Neural crest cell (in vitro differentiated cells): ENCODE data around the gene SVEP1. TPM values are rescaled to one million over a fixed set of nuclear protein-coding genes. Genes with fewer than 3 reads are reported as not detected.

Experiments
- DNase-seq: peaks from one replicate; pipeline ENCODE4 v3.0.0; 2021; ENCODE audit warnings: low read depth, mixed read lengths, low spot score
- H3K27ac Mint-ChIP-seq: one replicate; pipeline ENCODE4 v1.8.0; 2021; ENCODE audit warnings: mild to moderate bottlenecking, mixed read lengths; ENCODE audit not compliant: unreplicated experiment
- H3K27me3 Mint-ChIP-seq: 2 replicates; pipeline ENCODE4 v1.8.0; 2021; ENCODE audit warnings: low read depth, mild to moderate bottlenecking, mixed read lengths
- H3K36me3 Mint-ChIP-seq: 2 replicates; pipeline ENCODE4 v1.8.0; 2021; ENCODE audit warnings: low read depth, mild to moderate bottlenecking, mixed read lengths
- H3K4me1 Mint-ChIP-seq: 2 replicates; pipeline ENCODE4 v1.8.0; 2021; ENCODE audit warnings: mixed read lengths
- H3K4me3 Mint-ChIP-seq: one replicate; pipeline ENCODE4 v1.8.0; 2021; ENCODE audit warnings: mild to moderate bottlenecking, mixed read lengths
- H3K9me3 Mint-ChIP-seq: 2 replicates; pipeline ENCODE4 v1.8.0; 2021; ENCODE audit warnings: mixed read lengths
- total RNA-seq: library from RNA; stranded (reverse); gene quantifications from 2 replicates; pipeline ENCODE4 v1.2.1, GENCODE V29; 2021
- TF ChIP-seq, protein P1 (sequence below): fragments of 200-600 bp; sonication (generic); conservative IDR thresholded peaks from 2 replicates; pipeline ENCODE4 v1.5.0; 2021; ENCODE audit warnings: antibody characterized with exemption, mild to moderate bottlenecking

SVEP1 gene
- total RNA-seq, 1 donor from 2014 or later = 1.3 TPM

DNA sequence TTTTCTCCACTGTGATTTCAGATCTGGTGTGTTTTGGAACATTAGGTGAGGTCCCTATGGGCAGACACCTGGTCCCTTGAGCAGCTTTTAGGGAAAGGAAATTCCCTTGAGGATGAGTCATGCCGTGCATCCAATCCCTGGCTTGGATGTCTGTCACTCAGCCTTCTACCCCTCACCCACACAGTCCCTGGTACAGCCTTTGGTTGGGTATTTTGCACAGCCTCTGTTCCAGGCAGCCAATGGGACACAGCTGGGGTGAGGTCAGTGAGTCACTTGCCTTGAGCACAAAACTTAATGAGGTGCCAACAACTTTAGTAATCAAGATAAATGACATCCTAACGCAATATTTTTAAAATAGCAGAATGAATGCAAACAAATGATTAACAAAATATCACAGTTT, 22.7 kb upstream of the SVEP1 start:
- H3K36me3 Mint-ChIP-seq = peaks cover 8% of the 10 kb centered on the region
- DNase-seq = no peak
- peak overlapping the region; percentile 13 for H3K27ac Mint-ChIP-seq
- TF ChIP-seq, protein P1, sequence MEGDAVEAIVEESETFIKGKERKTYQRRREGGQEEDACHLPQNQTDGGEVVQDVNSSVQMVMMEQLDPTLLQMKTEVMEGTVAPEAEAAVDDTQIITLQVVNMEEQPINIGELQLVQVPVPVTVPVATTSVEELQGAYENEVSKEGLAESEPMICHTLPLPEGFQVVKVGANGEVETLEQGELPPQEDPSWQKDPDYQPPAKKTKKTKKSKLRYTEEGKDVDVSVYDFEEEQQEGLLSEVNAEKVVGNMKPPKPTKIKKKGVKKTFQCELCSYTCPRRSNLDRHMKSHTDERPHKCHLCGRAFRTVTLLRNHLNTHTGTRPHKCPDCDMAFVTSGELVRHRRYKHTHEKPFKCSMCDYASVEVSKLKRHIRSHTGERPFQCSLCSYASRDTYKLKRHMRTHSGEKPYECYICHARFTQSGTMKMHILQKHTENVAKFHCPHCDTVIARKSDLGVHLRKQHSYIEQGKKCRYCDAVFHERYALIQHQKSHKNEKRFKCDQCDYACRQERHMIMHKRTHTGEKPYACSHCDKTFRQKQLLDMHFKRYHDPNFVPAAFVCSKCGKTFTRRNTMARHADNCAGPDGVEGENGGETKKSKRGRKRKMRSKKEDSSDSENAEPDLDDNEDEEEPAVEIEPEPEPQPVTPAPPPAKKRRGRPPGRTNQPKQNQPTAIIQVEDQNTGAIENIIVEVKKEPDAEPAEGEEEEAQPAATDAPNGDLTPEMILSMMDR = no peak
- H3K27me3 Mint-ChIP-seq = no peaks in the 10 kb centered on the region
- peaks cover 8% of the 10 kb centered on the region for H3K9me3 Mint-ChIP-seq
- H3K4me3 Mint-ChIP-seq = no peak overlapping the region
- H3K4me1 Mint-ChIP-seq = peaks cover 4% of the 10 kb centered on the region

DNA sequence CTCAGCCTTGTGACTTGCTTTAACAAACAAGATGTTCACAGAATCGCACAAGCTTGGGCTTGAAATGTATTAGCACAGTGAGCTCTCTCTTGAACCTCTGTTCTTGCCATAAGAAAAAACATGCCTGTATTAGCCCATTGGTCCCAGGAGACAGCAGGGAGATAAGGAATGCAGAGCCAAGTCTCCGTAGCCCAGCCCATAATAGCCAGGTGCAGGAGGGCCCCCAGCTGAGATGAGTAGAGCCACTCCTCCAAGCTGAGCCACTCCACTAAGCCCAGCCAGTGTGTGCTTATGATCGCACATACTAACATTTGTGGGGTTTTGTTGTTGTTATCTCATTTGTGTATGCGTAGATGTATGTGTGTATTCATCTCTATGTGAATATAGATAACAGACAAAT, 21.6 kb upstream of the SVEP1 start:
- Mint-ChIP-seq H3K27ac (no peak overlapping the region), H3K27me3 (no peaks in the 10 kb centered on the region), H3K36me3 (peaks cover 12% of the 10 kb centered on the region), H3K4me3 (no peak overlapping the region), H3K4me1 (peaks cover 4% of the 10 kb centered on the region), H3K9me3 (peaks cover 12% of the 10 kb centered on the region)
- no peak for DNase-seq
- TF ChIP-seq, protein P1 = no peak

DNA sequence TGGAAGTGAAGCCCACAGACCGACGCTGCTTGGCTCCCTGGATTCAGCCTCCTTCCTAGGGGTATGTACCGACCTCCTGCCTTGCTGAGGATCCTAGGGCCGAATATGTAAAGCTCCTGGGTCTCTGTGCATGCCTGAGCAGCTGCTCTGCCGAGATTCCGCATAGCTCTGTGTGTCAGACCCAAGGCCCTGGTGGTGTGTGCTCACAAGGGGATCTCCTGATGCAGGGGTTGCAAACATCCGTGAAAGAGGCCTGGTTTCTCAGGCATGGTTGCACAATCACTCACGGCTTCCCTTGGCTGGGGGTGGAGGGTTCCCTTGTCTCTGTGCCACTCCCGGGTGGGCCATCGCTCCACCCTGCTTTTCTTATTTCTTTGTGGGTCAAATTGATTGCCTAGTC, 19.9 kb upstream of the SVEP1 start:
- no peak overlapping the region for H3K27ac Mint-ChIP-seq
- TF ChIP-seq, protein P1 = no peak
- DNase-seq = no peak
- H3K36me3 Mint-ChIP-seq = peaks cover 16% of the 10 kb centered on the region
- H3K4me3 Mint-ChIP-seq = no peak overlapping the region
- H3K4me1 Mint-ChIP-seq = peaks cover 4% of the 10 kb centered on the region
- H3K9me3 Mint-ChIP-seq = peaks cover 12% of the 10 kb centered on the region
- no peaks in the 10 kb centered on the region for H3K27me3 Mint-ChIP-seq

DNA sequence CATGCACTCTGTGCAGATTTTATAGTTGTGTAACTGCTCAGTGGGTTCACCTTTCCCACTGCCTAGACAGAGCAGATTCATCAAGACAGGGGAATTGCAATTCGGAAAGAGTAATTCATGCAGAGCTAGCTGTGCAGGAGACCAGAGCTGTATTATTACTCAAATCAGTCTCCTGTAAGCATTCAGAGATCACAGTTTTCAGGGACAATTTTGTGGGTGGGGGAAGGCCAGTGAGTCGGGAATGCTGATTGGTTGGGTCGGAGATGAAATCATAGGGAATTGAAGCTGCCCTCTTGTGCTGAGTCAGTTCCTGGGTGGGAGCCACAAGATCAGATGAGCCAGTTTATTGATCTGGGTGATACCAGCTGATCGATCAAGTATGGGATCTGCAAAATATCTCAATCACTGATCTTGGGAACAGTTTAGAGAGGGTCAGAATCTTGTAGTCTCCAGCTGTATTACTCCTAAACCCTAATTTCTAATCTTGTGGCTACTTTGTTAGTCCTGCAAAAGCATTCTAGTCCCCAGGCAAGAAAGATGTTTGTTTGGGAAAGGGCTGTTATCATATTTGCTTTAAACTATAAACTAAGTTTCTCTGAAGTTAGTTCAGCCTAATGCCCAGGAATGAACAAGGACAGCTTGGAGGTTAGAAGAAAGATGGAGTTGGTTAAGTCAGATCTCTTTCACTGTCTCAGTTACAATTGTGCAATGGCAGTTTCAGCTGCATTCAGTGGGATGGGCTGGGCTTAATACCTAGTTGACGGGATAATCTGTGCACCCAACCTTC, 12.7 kb upstream of the SVEP1 start:
- no peak overlapping the region for H3K4me3 Mint-ChIP-seq
- no peak for DNase-seq
- TF ChIP-seq, protein P1 = no peak
- H3K4me1 Mint-ChIP-seq = no peaks in the 10 kb centered on the region
- peaks cover 9% of the 10 kb centered on the region for H3K36me3 Mint-ChIP-seq
- no peaks in the 10 kb centered on the region for H3K27me3 Mint-ChIP-seq
- H3K27ac Mint-ChIP-seq = peak overlapping the region; percentile 73
- peaks cover 14% of the 10 kb centered on the region for H3K9me3 Mint-ChIP-seq

DNA sequence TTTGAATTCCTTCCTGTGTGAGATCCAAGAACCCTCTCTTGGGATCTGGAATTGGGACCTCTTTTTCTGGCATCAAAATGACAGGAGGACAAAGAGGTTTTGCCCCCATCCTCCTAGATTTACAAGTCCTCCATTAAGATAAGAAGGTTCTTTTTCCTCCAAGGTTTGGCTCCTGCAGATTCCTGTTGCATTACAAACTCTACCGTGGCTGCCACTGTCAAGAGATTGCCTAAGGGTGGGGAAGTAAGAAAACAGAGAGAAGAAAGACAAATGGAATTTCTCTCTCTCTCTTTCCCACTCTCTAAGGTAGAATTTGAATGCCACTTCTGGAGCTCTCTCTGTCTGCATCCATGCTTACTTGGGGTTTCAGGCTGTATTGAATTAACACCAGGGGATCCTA, 12.0 kb upstream of the SVEP1 start:
- Mint-ChIP-seq H3K27ac (no peak overlapping the region), H3K4me1 (no peaks in the 10 kb centered on the region), H3K4me3 (no peak overlapping the region), H3K36me3 (peaks cover 9% of the 10 kb centered on the region), H3K9me3 (peaks cover 13% of the 10 kb centered on the region), H3K27me3 (no peaks in the 10 kb centered on the region)
- DNase-seq = no peak
- TF ChIP-seq, protein P1 = no peak
